OCI-M1 (cell line): ENCODE data around the gene SCUBE1.

Experiments used
- DNase-seq: peaks from one replicate; lab custom pipeline; 2025; lab: John Stamatoyannopoulos, UW

The SCUBE1 gene

DNA sequence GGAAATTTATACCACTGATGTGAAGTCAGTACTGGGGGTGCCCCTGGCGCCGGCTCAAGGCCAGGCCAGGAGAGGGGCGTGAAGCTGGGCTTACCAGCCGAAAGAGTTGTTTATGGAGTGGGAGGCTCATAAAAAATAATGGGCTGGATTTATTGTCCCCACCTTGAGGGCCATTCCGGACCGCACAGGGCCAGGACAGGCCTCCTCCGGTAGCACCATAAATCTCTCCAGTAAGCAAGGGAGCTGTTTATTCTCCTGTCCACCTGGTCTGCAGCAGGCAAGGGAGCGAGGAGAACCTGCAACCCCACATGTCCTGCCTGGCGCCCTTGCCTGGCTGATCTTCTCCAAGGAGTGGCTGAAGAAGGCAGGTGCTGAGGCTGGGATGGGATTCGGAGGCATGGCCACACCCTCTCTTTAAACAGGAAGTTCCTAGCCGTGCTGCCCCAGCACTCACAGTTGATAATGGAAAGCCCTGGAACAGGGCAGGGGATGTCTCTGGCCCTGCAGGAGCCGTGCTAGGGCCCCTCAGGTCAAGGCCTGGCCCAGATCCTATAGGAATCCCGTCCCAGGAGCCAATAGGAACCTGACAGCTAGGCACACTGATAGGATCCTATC is 65.1 kb downstream of the SCUBE1 start:
- peak; percentile 24 for DNase-seq

DNA sequence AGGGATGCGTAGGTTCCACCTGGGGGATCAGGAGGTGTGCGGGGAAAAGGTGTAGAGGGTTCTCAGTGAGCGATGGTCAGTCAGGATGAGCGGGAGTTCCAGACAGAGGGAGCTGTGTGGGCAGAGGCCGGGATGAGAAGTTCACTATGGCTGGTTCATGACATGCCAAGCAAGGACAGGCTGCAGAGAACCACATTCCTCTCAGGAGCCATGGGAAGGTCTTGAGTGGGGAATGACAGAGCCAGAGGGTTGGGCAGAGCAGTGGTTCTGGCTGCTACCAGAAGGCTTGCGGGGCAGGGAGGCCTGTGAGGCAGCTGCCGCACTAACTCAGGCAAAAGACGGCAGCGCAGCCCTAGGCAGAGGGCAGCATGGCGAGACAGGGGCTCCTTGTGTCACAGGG is 66.1 kb downstream of the SCUBE1 start:
- no peak for DNase-seq

- no peak for DNase-seq
These were observed 66.9 kb downstream of the SCUBE1 start for GRCh38 chr22:43276321-43276720.

DNA sequence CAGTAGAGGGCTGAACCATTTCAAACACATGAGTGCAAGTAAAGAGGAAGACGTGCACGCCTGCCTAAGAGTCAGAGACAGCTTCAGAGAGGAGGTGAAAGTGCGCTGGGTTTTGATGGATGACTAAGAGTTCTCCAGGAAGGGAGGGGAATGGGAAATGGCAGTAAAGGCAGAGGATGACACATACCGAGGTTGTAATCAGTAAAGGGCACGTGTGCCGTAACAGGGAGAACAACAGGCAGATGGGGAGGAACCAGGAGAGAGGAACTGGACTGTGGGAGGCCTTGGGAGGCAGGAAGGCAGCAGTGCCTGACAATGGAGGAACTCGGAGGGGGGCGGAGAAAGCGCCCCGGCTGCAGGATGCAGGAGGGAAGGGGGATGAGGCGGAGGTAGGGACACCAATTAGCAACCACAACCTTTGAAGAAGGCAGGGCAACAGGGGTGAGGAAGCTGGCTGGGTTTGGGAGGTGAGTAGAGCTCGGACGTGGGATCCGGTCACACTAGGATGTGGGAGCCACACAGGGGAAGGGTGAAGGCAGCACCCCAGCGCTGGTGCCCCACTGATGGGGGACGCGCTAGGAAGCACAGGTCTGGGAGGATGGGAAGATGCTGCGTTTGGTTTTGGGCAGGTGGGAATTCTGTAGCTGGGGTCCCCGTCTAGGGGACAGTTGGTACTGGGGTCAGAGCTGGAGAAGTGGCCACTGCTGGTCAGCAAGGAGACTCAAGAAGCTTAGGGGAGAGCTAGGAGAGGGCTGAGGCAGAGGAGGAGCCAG is 67.4 kb downstream of the SCUBE1 start:
- peak; percentile 6 for DNase-seq

GRCh38 chr22:43274595-43275240 is 68.5 kb downstream of the SCUBE1 start:
- no peak for DNase-seq

GRCh38 chr22:43273902-43274484 is 69.2 kb downstream of the SCUBE1 start:
- peak; percentile 68 for DNase-seq

- no peak for DNase-seq
These were observed 70.3 kb downstream of the SCUBE1 start for GRCh38 chr22:43272869-43273318.

- DNase-seq: no peak
These were observed 70.9 kb downstream of the SCUBE1 start for GRCh38 chr22:43272301-43272700.

- DNase-seq: no peak
These were observed 72.2 kb downstream of the SCUBE1 start for GRCh38 chr22:43270949-43271348.

DNA sequence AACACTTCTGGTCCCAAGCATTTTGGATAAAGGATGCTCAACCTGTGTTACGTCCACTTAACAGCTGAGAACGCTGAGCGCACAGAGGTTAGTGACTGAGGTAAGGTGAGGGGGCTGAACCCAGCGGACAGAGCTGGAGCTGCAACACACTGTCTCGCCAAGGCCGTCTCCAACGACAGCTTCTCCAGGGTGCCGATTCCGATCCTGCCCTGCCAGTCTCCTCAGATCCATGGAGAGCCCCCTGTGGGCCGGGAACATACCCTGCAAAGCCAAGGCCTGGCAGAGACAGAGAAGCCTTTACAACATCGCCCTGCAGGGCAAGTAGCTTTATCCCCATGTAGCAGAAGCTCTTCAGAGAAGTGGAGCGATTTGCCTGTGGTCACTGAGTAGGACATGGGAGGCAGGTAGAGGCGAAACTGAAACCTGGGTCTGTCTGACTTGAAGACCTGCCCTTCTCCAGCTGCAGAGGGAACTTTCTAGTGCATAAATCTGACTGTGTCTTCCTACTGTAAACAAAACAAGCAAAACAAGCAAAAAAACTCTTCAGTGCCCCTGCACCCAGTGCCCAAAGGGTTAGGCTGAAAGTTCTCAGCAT is 72.8 kb downstream of the SCUBE1 start:
- peak; percentile 14 for DNase-seq

DNA sequence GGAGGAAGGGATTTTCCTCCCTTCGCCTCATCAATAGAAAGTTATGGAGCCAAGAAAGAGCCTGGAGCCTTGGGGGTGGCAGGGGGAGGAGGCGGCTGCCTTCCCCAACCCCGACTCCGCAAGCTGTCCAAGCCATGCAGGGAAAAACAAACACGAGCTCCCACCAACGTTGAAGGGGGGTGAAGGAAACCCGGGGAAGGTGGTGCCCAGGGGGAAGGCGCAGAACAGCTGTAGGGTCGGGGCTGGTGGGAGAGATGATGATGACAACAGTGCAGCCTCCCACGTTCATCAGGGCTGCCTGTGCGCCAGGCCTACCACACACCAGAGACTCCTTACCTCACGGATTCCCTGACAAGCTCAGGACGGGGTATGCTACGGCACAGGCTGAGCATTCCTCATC is 73.5 kb downstream of the SCUBE1 start:
- no peak for DNase-seq

DNA sequence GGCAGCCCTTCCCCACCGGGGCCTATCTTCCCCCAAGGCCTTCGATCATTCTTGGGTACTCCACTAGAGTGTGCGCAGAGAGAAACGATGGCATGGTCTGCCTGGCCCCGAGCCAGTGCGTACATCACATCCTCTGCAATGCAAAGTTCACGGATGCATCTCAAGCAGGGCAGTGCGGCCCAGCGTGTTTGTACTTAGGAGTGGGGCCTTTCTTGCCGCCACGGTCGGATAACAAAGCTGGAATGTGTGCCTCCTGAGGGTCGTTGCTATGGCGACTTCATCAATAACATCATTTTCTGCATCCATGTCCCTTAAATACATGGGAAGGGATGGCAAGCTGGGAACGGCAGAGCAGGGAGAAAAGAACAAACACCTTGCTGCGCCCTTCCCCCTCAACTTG is 73.9 kb downstream of the SCUBE1 start:
- no peak for DNase-seq

DNA sequence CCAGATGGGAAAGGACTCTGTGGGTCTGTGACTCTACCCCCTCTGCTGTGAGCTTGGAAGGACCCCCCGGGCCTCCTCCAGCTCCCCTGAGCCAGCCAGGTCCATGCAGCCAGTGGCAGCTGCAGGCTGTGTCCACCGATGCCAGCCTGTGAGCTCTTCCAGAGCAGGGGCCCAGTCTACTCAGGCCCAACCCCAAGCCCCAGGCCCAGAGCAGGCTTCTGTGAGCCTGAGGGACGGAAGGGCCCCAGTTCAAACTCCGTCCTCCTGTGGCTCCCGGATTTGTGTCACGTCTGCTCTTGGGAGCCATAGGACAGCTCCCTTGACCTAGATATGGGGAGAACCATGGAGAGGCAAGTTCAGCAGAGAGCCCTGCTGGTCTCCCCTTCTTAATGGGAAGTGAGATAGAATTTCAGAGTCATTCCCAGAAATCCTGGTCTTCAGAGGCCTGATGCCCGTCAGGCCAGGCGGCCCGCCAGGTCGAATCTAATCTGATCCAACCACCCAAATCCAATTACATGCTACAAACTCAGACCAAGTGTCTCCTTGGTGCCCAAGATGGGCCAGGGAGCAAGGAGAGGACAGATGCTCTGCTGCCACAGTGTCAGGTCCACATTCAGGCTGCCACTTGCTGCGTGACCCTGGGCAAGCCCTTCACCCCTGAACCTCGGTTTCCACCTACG is 75.1 kb downstream of the SCUBE1 start:
- DNase-seq: no peak

DNA sequence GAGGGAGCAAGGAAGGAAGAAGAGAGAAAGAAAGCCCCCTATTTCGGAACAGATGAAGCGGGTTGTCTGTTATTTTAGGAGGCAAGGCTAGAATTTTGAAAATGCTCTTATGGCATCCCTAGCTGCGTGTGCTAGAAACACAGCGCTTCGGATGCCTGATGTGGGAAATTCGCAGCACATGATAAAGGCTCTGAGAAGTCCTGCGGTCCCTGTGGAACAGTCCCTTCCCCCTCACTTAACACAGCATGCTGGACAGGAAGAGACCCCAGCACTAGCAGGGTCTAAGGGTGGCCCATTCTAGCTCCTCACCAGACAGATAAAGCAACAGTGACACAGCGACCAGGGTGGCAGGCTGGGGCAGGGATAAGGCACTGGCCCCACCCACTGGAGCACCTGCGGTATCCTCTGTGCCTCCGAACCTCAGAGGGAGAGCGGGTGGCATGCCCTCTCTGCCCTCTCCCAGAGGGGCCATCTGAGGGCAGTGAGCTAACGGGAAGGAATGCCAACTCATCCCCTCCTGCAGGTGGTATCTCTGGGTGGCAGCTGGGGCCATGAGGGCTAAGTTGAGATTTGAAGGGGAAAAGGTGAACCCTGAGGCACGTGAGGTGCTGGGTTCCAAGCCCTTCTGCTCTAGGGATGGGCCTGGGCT is 75.7 kb downstream of the SCUBE1 start:
- DNase-seq: no peak

DNA sequence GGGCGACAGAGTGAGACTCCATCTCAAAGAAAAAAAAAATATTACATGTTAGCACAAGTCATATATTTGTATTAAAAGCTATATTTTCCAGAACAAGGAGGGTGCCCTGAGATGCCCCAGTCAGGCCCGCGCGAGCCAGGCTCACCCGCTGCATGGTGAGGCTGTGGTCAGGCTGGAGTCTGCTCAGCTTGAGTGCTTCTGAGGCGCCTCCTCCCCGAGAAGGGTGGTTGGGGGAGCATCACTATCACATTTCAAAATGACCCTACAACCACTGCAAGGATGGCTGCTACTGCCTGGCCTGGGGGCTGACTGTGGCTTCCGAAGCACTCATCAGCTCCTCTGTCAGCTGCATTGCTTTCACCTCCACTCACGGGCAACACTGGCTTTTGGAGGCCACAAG is 77.1 kb downstream of the SCUBE1 start:
- DNase-seq: no peak

DNA sequence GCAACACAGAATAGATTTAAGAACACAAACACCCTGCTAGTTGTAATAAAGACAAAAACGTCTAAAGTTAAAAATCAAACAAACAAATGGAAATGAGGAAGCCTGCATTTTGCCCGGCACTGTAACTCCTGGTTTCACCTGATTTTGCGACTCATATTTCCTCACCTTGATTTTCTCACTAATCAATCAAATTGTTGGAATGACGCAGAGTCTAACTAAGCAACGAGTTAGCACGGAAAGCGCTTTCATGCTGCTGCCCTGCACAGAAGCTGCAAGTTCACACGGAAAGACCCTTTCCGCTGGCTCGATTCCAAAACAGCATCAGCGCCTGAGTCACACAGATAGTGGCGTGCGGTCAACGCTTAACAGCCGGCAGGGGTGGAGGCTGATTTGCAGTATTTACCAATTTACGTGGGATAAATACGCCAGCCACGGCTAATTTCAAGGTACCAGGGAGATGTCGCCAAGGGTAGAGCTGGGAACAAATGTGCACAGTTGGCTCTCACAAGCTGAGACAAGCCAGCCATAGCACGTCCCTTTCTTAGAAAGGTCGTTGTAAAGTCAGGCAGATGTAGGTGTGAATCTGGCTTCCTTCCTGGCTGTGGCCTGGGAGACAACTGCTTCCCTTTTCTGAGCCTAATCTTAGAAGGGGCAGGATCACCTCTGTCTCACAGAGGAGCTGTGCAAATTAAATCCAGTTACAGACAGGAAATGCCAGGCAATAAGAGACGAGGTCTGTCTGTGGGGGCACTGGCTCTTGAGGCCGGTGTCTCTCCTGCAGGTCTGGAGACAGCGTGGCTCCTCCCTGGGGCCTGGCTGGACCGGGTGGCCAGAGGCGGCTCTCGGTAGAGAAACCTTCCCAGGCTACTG is 79.3 kb downstream of the SCUBE1 start:
- DNase-seq: peak; percentile 98

GRCh38 chr22:43262990-43263644 is 80.1 kb downstream of the SCUBE1 start:
- peak; percentile 60 for DNase-seq

DNA sequence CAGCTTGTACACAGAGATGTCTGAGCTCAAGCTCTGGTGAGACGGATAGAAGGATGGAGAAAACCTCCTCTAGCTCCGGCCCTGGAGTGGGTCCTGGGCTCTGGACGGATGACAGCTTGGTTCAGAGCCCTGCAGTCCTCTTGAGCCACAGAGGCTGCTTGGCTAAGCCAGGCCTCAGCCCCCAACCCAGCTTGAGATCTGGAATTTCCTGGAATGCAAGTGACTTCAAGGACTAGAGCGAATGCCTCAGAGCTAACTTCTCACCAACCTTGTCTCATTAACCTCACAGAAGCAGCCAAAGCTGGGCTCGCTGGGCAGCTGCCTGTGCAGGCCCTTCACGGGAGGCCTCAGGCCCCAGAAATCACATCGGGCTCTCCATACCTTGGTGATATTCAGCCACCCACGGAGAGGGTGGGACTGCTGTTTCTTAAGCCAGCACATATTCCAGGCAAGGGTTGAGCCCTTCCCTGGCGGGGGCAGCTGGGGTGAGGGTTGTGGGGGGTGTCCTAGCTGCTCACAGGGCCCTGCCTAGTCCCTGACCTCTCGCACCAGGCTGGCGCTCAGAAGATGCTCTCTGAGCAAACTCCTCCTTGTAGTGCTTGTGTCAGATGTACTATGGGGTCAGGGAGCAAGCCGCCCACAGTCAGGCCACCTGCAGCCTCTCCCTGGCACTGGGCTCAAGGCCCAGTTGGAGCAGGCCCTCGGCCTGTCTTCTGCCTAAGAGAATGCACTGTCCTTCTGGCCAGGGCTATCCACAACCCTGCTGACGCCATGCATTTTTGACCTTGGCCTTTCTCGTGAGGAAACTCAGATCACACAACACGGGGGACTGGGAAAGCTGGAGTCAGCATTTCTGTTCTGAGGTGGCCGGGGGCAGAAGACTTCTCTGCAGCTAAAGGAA is 82.6 kb downstream of the SCUBE1 start:
- DNase-seq: no peak

GRCh38 chr22:43257961-43258360 is 85.2 kb downstream of the SCUBE1 start:
- DNase-seq: no peak
